A673 (cell line): ENCODE results near the gene KLC4.

Experiments used
- CTCF ChIP-seq: fragments of 300-800, 200-600 bp; sonication (generic); conservative IDR thresholded peaks from 2 replicates; pipeline ENCODE4 v1.5.1; 2017; ENCODE audit warnings: low read depth, mild to moderate bottlenecking, antibody characterized with exemption, low read length, moderate library complexity, mixed read lengths
- EZH2 ChIP-seq: fragments of 200-600 bp; sonication (generic); IDR thresholded peaks from 2 replicates; pipeline ENCODE4 v1.6.1; 2017; ENCODE audit warnings: borderline replicate concordance, low read depth, mild to moderate bottlenecking, mixed read lengths, antibody characterized with exemption, low read length; ENCODE audit not compliant: poor library complexity, severe bottlenecking

- no peak for TF ChIP-seq EZH2
- no peak for TF ChIP-seq CTCF
Measured at GRCh38 chr6:43016943-43017334, 42.5 kb upstream of the KLC4 start.
